HEK293 (cell line): ENCODE data around the gene MCF2L.
A peak's percentile ranks its signal among the peaks of the same experiment; 100 is the strongest.

Source experiments
- CTCF ChIA-PET: fragments of 350-600 bp; formaldehyde crosslinking; extraction: SDS; loops from one replicate; lab custom pipeline; 2021; ENCODE audit warnings: antibody characterized with exemption; lab: Yijun Ruan, JAX
- POLR2A ChIA-PET: fragments of 300-600 bp; formaldehyde crosslinking; extraction: SDS; loops from one replicate; lab custom pipeline; 2020; ENCODE audit warnings: antibody characterized with exemption, inconsistent platforms; lab: Yijun Ruan, JAX
- H3K27ac ChIP-seq: fragments of 200-500 bp; sonication (Bioruptor generic); 2 replicates; pipeline ENCODE4 v1.5.1; 2014; ENCODE audit warnings: low read depth, low read length, control low read depth, inconsistent platforms; ENCODE audit errors: extremely low read depth
- H3K36me3 ChIP-seq, 2 experiments: fragments of 200-500 bp in 1 of 2; sonication (Bioruptor generic) in 1 of 2; 1 replicate in 1 of 2; 2 replicates in 1 of 2; pipeline ENCODE4 v1.5.1; 2014 to 2017; ENCODE audit warnings: inconsistent platforms in 2 of 2, low read length in 2 of 2; ENCODE audit not compliant: control insufficient read depth in 2 of 2, insufficient read depth in 1 of 2
- H3K4me1 ChIP-seq: fragments of 200-500 bp; sonication (Bioruptor generic); 2 replicates; pipeline ENCODE4 v1.5.1; 2014; ENCODE audit warnings: mild to moderate bottlenecking, low read length, inconsistent platforms; ENCODE audit not compliant: control insufficient read depth, insufficient read depth
- H3K4me3 ChIP-seq: 2 replicates; pipeline ENCODE4 v1.5.1; 2011; ENCODE audit warnings: low read depth, mild to moderate bottlenecking, control low read depth, low read length, moderate library complexity
- H3K9me3 ChIP-seq: fragments of 200-500 bp; sonication (Bioruptor generic); 2 replicates; pipeline ENCODE4 v1.5.1; 2014; ENCODE audit warnings: low read depth, low read length, inconsistent platforms; ENCODE audit not compliant: control insufficient read depth, insufficient read depth
- AEBP2 ChIP-seq: fragments of 450-650 bp; formaldehyde crosslinking; IDR thresholded peaks from 2 replicates; pipeline ENCODE4 v1.5.1; 2016; ENCODE audit warnings: missing biosample characterization, missing genetic modification characterization, borderline replicate concordance
- KLF8 ChIP-seq: fragments of 450-650 bp; formaldehyde crosslinking; IDR thresholded peaks from 2 replicates; pipeline ENCODE4 v1.5.1; 2016; ENCODE audit warnings: missing biosample characterization, missing genetic modification characterization
- MZF1 ChIP-seq: fragments of 450-650 bp; formaldehyde crosslinking; IDR thresholded peaks from 2 replicates; pipeline ENCODE4 v1.5.1; 2017; ENCODE audit warnings: missing biosample characterization, missing genetic modification characterization, borderline replicate concordance
- OSR2 ChIP-seq: fragments of 450-650 bp; formaldehyde crosslinking; IDR thresholded peaks from 2 replicates; pipeline ENCODE4 v1.5.1; 2016; ENCODE audit warnings: missing biosample characterization, missing genetic modification characterization
- PRDM6 ChIP-seq: fragments of 450-650 bp; formaldehyde crosslinking; IDR thresholded peaks from 2 replicates; pipeline ENCODE4 v1.5.1; 2017; ENCODE audit warnings: missing biosample characterization, missing genetic modification characterization
- RBAK ChIP-seq: fragments of 450-650 bp; formaldehyde crosslinking; IDR thresholded peaks from 2 replicates; pipeline ENCODE4 v1.5.1; 2016; ENCODE audit warnings: missing biosample characterization, missing genetic modification characterization
- SCRT1 ChIP-seq: fragments of 450-650 bp; formaldehyde crosslinking; IDR thresholded peaks from 2 replicates; pipeline ENCODE4 v1.5.1; 2016; ENCODE audit warnings: missing biosample characterization, missing genetic modification characterization, borderline replicate concordance
- SCRT2 ChIP-seq: fragments of 450-650 bp; formaldehyde crosslinking; IDR thresholded peaks from 2 replicates; pipeline ENCODE4 v1.5.1; 2016; ENCODE audit warnings: missing biosample characterization, missing genetic modification characterization
- TCF7L2 ChIP-seq: IDR thresholded peaks from 2 replicates; pipeline ENCODE4 v1.6.1; 2011; ENCODE audit warnings: low read depth, mild to moderate bottlenecking, inconsistent platforms, low read length, moderate library complexity, borderline replicate concordance
- TRIM28 ChIP-seq: IDR thresholded peaks from 2 replicates; pipeline ENCODE4 v1.6.1; 2011; ENCODE audit warnings: low read length, control low read depth, borderline replicate concordance
- WT1 ChIP-seq: fragments of 450-650 bp; formaldehyde crosslinking; IDR thresholded peaks from 2 replicates; pipeline ENCODE4 v1.5.1; 2016; ENCODE audit warnings: missing biosample characterization, missing genetic modification characterization
- ZBTB21 ChIP-seq: fragments of 450-650 bp; formaldehyde crosslinking; IDR thresholded peaks from 2 replicates; pipeline ENCODE4 v1.5.1; 2017; ENCODE audit warnings: missing biosample characterization, missing genetic modification characterization
- ZBTB8A ChIP-seq: fragments of 450-650 bp; formaldehyde crosslinking; IDR thresholded peaks from 2 replicates; pipeline ENCODE4 v1.5.1; 2016; ENCODE audit warnings: missing biosample characterization, missing genetic modification characterization
- ZNF138 ChIP-seq: fragments of 450-650 bp; formaldehyde crosslinking; IDR thresholded peaks from 2 replicates; pipeline ENCODE4 v1.5.1; 2016; ENCODE audit warnings: missing biosample characterization, missing genetic modification characterization, borderline replicate concordance
- ZNF239 ChIP-seq: fragments of 450-650 bp; formaldehyde crosslinking; IDR thresholded peaks from 2 replicates; pipeline ENCODE4 v1.5.1; 2016; ENCODE audit warnings: missing biosample characterization, missing genetic modification characterization
- ZNF311 ChIP-seq: fragments of 450-650 bp; formaldehyde crosslinking; IDR thresholded peaks from 2 replicates; pipeline ENCODE4 v1.5.1; 2017; ENCODE audit warnings: missing biosample characterization, missing genetic modification characterization, borderline replicate concordance
- ZNF366 ChIP-seq: fragments of 450-650 bp; formaldehyde crosslinking; conservative IDR thresholded peaks from 2 replicates; pipeline ENCODE4 v1.5.1; 2016; ENCODE audit warnings: missing biosample characterization, missing genetic modification characterization
- ZNF423 ChIP-seq: fragments of 450-650 bp; formaldehyde crosslinking; IDR thresholded peaks from 2 replicates; pipeline ENCODE4 v1.5.1; 2016; ENCODE audit warnings: missing biosample characterization, missing genetic modification characterization
- ZNF600 ChIP-seq: fragments of 450-650 bp; formaldehyde crosslinking; IDR thresholded peaks from 2 replicates; pipeline ENCODE4 v1.5.1; 2016; ENCODE audit warnings: missing biosample characterization, missing genetic modification characterization
- ZNF629 ChIP-seq: fragments of 450-650 bp; formaldehyde crosslinking; IDR thresholded peaks from 2 replicates; pipeline ENCODE4 v1.5.1; 2017; ENCODE audit warnings: missing biosample characterization, missing genetic modification characterization
- TF ChIP-seq, protein P1 (sequence below): fragments of 450-650 bp; formaldehyde crosslinking; IDR thresholded peaks from 2 replicates; pipeline ENCODE4 v1.5.1; 2016; ENCODE audit warnings: missing biosample characterization, missing genetic modification characterization
- TF ChIP-seq, protein P2 (sequence below): fragments of 450-650 bp; formaldehyde crosslinking; IDR thresholded peaks from 2 replicates; pipeline ENCODE4 v1.5.1; 2016; ENCODE audit warnings: missing biosample characterization, missing genetic modification characterization

Gene MCF2L

DNA sequence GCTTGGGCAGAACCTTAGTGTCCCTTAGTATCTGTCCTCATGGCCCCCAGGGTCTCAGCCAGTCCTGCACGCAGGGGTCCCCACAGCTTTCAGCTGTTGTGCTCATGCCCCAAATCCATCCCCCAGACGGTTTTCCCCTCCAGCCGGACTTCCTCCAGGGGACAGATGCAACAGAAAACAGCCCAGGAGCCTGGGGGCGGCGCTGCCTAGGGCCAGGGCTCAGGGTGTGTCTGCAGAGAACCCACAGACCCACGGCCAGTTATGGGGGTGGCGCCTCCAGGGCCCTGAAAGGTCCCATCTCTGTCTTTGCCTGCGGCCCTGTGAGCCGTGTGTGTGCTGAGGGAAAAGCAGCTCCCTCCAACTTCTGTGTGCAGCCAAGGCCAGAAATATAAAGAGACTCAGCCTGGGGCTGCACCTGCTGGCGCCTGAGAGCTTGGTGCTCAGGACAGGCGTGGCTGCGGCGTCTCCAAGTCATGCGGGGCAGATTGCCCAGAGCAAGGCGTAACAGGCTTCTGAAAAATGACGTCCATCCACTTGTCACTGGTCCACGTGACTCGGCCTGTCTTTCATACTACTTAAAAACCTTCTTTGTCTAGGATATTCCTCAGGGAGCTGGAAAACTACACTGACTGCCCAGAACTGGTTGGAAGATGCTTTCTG is 114.5 kb downstream of the MCF2L start:
- Histone ChIP-seq H3K4me1 (no peaks in the 10 kb centered on the region; the same call in 1 of the 2 replicates), H3K9me3 (no peaks in the 10 kb centered on the region)
- TF ChIP-seq ZNF239 (tag by site-specific recombination) (no peak), SCRT1 (tag by site-specific recombination) (peak; percentile 65; the same call in 1 of the 2 replicates), ZNF366 (tag by site-specific recombination) (0 out of 2 replicates have a peak, but pooled peaks have one; percentile 15), PRDM6 (tag by site-specific recombination) (peak; percentile 38; the same call in 1 of the 2 replicates), WT1 (tag by site-specific recombination) (0 out of 2 replicates have a peak, but pooled peaks have one; percentile 10), MZF1 (tag by site-specific recombination) (no peak), KLF8 (0 out of 2 replicates have a peak, but pooled peaks have one; percentile 23), ZBTB8A (tag by site-specific recombination) (peak; percentile 45), ZNF600 (tag by site-specific recombination) (peak; percentile 45; the same call in 1 of the 2 replicates), ZNF423 (tag by site-specific recombination) (no peak), ZNF629 (peak; percentile 89), ZBTB21 (tag by site-specific recombination) (peak; percentile 66), SCRT2 (tag by site-specific recombination) (peak; percentile 90), OSR2 (tag by site-specific recombination) (0 out of 2 replicates have a peak, but pooled peaks have one; percentile 47)
- TF ChIP-seq, all 188 proteins: peak for 11
- ChIA-PET CTCF (no interaction called here), POLR2A (no interaction called here)
- peaks cover 0 to 11% of the 10 kb centered on the region in 2 experiments; a peak in 1 of 3 replicates for H3K36me3 ChIP-seq
- no peak overlapping the region for H3K4me3 ChIP-seq
- H3K27ac ChIP-seq, result no peak overlapping the region

DNA sequence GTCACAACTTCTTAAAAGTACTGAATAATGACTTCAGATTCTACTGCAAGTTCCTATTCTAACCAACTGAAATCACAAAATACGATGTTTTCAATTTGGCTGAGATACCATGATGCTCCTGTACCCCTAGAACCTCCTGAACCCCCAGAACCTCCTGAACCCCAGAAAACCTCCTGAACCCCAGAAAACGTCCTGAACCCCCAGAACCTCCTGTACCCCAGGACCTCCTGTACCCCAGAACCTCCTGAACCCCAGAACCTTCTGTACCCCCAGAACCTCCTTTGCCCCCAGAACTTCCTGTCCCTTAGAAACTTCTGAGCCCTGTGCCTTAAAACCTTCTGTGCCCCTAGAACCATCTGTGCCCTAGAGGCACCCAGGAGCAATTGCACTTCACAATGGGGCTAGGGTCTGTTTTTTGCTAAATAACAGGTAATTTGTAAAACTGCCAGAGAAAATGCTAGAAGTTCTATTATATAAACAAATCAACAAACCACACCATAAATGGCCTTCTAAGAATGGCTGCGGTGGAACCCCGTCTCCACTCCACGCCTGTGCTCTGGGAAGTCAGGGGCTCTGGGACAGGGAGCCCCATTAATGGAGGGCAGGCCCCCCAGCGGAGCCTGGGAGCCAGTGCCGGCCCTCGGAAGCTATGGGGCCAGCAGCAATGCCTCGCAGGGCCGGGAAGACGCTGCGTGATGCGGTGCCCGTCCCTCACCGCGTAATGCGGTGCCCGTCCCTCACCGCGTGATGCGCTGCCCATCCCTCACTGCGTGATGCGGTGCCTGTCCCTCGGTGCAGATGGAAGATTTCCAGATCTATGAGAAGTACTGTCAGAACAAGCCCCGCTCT is 115.3 kb downstream of the MCF2L start:
- Histone ChIP-seq H3K36me3 (peaks cover 0 to 12% of the 10 kb centered on the region in 2 experiments; a peak in 1 of 3 replicates), H3K27ac (no peak overlapping the region), H3K4me3 (no peak overlapping the region), H3K9me3 (no peaks in the 10 kb centered on the region), H3K4me1 (no peaks in the 10 kb centered on the region; the same call in 1 of the 2 replicates)
- POLR2A ChIA-PET, result no interaction called here
- CTCF ChIA-PET, result interaction anchor here (0.7 kb wide), 1 partner anchor 15 kb away, joined by 4 read pairs; no protein-coding TSS in a partner anchor
- TF ChIP-seq TRIM28 (no peak), ZNF311 (no peak), ZNF138 (tag by site-specific recombination) (no peak), RBAK (tag by site-specific recombination) (no peak), TCF7L2 (no peak), AEBP2 (tag by site-specific recombination) (no peak)
- TF ChIP-seq, protein P1, sequence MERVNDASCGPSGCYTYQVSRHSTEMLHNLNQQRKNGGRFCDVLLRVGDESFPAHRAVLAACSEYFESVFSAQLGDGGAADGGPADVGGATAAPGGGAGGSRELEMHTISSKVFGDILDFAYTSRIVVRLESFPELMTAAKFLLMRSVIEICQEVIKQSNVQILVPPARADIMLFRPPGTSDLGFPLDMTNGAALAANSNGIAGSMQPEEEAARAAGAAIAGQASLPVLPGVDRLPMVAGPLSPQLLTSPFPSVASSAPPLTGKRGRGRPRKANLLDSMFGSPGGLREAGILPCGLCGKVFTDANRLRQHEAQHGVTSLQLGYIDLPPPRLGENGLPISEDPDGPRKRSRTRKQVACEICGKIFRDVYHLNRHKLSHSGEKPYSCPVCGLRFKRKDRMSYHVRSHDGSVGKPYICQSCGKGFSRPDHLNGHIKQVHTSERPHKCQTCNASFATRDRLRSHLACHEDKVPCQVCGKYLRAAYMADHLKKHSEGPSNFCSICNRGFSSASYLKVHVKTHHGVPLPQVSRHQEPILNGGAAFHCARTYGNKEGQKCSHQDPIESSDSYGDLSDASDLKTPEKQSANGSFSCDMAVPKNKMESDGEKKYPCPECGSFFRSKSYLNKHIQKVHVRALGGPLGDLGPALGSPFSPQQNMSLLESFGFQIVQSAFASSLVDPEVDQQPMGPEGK (tag by site-specific recombination), result no peak
- TF ChIP-seq, protein P2, sequence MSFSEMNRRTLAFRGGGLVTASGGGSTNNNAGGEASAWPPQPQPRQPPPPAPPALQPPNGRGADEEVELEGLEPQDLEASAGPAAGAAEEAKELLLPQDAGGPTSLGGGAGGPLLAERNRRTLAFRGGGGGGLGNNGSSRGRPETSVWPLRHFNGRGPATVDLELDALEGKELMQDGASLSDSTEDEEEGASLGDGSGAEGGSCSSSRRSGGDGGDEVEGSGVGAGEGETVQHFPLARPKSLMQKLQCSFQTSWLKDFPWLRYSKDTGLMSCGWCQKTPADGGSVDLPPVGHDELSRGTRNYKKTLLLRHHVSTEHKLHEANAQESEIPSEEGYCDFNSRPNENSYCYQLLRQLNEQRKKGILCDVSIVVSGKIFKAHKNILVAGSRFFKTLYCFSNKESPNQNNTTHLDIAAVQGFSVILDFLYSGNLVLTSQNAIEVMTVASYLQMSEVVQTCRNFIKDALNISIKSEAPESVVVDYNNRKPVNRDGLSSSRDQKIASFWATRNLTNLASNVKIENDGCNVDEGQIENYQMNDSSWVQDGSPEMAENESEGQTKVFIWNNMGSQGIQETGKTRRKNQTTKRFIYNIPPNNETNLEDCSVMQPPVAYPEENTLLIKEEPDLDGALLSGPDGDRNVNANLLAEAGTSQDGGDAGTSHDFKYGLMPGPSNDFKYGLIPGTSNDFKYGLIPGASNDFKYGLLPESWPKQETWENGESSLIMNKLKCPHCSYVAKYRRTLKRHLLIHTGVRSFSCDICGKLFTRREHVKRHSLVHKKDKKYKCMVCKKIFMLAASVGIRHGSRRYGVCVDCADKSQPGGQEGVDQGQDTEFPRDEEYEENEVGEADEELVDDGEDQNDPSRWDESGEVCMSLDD (tag by site-specific recombination), result peak; percentile 100
